Measurements from ENCODE around the gene PDCD2L. TPM values are rescaled to one million over a fixed set of nuclear protein-coding genes. Genes with fewer than 3 reads are reported as not detected.
A peak's percentile ranks its signal among the peaks of the same experiment; 100 is the strongest.

Gene PDCD2L
- total RNA-seq, 1 experiment from 2014 or later = 14.8 TPM

- ChIA-PET POLR2A (ENCODE audit: unreplicated experiment) (no interaction called here), CTCF (no interaction called here)
- peaks cover 27% of the 10 kb centered on the region; the same call in 1 of the 2 replicates for H3F3A ChIP-seq (ENCODE audit: insufficient read depth, low read depth)
- peaks cover 24% of the 10 kb centered on the region for H3K36me3 ChIP-seq (ENCODE audit: low read depth)
- H3K27me3 ChIP-seq (ENCODE audit: insufficient read depth, low read depth) = no peaks in the 10 kb centered on the region
- H3K4me3 ChIP-seq = no peak overlapping the region
- BruUV-seq (replicated peaks) = no TSS peak
- no peaks in the 10 kb centered on the region for H3K9me2 ChIP-seq (ENCODE audit: insufficient read depth)
- intact Hi-C loops (cut with micrococcal nuclease; ENCODE audit: unreplicated experiment) = no loop called here
- H3K27ac ChIP-seq = no peak overlapping the region
- DNase-seq = no peak
- no peak for TF ChIP-seq EZH2 (IDR thresholded peaks at IDR 0.05; ENCODE audit: low read depth)
- no peak for TF ChIP-seq CTCF (conservative IDR thresholded peaks at IDR 0.05)
- peaks cover 39% of the 10 kb centered on the region for H3K79me2 ChIP-seq (ENCODE audit: low read depth)
- peaks cover 16% of the 10 kb centered on the region; the same call in 1 of the 2 replicates for H4K20me1 ChIP-seq (ENCODE audit: insufficient read depth)
- H3K4me1 ChIP-seq (replicated peaks; ENCODE audit: insufficient read depth) = peaks cover 27% of the 10 kb centered on the region
- H2AFZ ChIP-seq = no peak overlapping the region
- no peaks in the 10 kb centered on the region for H3K9me3 ChIP-seq (ENCODE audit: insufficient read depth, low read depth)
- H3K4me2 ChIP-seq = no peak overlapping the region
These were observed 40.3 kb upstream of the PDCD2L start for GRCh38 chr19:34363930-34364329.

- Histone ChIP-seq H3K4me2 (peak overlapping the region; percentile 81), H3K36me3 (ENCODE audit: low read depth) (peaks cover 29% of the 10 kb centered on the region), H4K20me1 (ENCODE audit: insufficient read depth) (peaks cover 16% of the 10 kb centered on the region; the same call in 1 of the 2 replicates), H3K9me2 (ENCODE audit: insufficient read depth) (no peaks in the 10 kb centered on the region), H3K4me1 (replicated peaks; ENCODE audit: insufficient read depth) (peaks cover 26% of the 10 kb centered on the region), H3K79me2 (ENCODE audit: low read depth) (peaks cover 39% of the 10 kb centered on the region), H3K27me3 (ENCODE audit: insufficient read depth, low read depth) (no peaks in the 10 kb centered on the region), H2AFZ (peak overlapping the region; percentile 82), H3F3A (ENCODE audit: insufficient read depth, low read depth) (peaks cover 27% of the 10 kb centered on the region; the same call in 1 of the 2 replicates), H3K27ac (peak overlapping the region; percentile 56), H3K9me3 (ENCODE audit: insufficient read depth, low read depth) (no peaks in the 10 kb centered on the region), H3K4me3 (peak overlapping the region; percentile 80; the same call in 1 of the 2 replicates)
- TF ChIP-seq EZH2 (IDR thresholded peaks at IDR 0.05; ENCODE audit: low read depth) (no peak), CTCF (conservative IDR thresholded peaks at IDR 0.05) (no peak)
- ChIA-PET CTCF (interaction anchor here (0.7 kb wide), 1 partner anchor 1463 kb away, joined by 5 read pairs; no protein-coding TSS in a partner anchor), POLR2A (ENCODE audit: unreplicated experiment) (interaction anchor here (0.6 to 0.7 kb wide), 2 partner anchors 15 to 225 kb away, joined by 3 to 6 read pairs; no protein-coding TSS in a partner anchor)
- BruUV-seq (replicated peaks) = TSS peak; percentile 64
- no peak for DNase-seq
- intact Hi-C loops (cut with micrococcal nuclease; ENCODE audit: unreplicated experiment) = no loop called here
These were observed 39.8 kb upstream of the PDCD2L start for GRCh38 chr19:34364462-34364829.

GRCh38 chr19:34364830-34365462 lies 39.3 kb upstream of the PDCD2L start, which contains the start of gene GPI:
GPI (plus strand) TSS chr19:34365196; CDS start chr19:34365267, 71 bp downstream.
- ChIA-PET POLR2A (ENCODE audit: unreplicated experiment) (interaction anchor here (0.6 to 0.7 kb wide), 3 partner anchors 15 to 226 kb away, joined by 3 to 6 read pairs (median 4); no protein-coding TSS in a partner anchor), CTCF (interaction anchor here (0.6 to 0.7 kb wide), 3 partner anchors 9 to 1464 kb away, joined by 3 to 7 read pairs (median 5); no protein-coding TSS in a partner anchor)
- Histone ChIP-seq H3K4me3 (peak within 1 kb of the TSS; percentile 80), H3K36me3 (ENCODE audit: low read depth) (peaks cover 34% of the 10 kb centered on the region), H3K27me3 (ENCODE audit: insufficient read depth, low read depth) (no peaks in the 10 kb centered on the region), H4K20me1 (ENCODE audit: insufficient read depth) (peaks cover 16% of the 10 kb centered on the region; the same call in 1 of the 2 replicates), H2AFZ (peak within 1 kb of the TSS; percentile 93), H3K4me2 (peak within 1 kb of the TSS; percentile 81), H3K79me2 (ENCODE audit: low read depth) (peaks cover 43% of the 10 kb centered on the region), H3K9me2 (ENCODE audit: insufficient read depth) (no peaks in the 10 kb centered on the region), H3K27ac (peak within 1 kb of the TSS; percentile 56), H3F3A (ENCODE audit: insufficient read depth, low read depth) (peaks cover 23% of the 10 kb centered on the region; the same call in 1 of the 2 replicates), H3K4me1 (replicated peaks; ENCODE audit: insufficient read depth) (peaks cover 22% of the 10 kb centered on the region), H3K9me3 (ENCODE audit: insufficient read depth, low read depth) (no peaks in the 10 kb centered on the region)
- TF ChIP-seq CTCF (conservative IDR thresholded peaks at IDR 0.05) = no peak
- DNase-seq = peak in 1 of 2 experiments; percentile 75
- intact Hi-C loops (cut with micrococcal nuclease; ENCODE audit: unreplicated experiment) = no loop called here
- BruUV-seq (replicated peaks) = no TSS peak
